ENCODE results near the gene CNMD.

CNMD gene

DNA sequence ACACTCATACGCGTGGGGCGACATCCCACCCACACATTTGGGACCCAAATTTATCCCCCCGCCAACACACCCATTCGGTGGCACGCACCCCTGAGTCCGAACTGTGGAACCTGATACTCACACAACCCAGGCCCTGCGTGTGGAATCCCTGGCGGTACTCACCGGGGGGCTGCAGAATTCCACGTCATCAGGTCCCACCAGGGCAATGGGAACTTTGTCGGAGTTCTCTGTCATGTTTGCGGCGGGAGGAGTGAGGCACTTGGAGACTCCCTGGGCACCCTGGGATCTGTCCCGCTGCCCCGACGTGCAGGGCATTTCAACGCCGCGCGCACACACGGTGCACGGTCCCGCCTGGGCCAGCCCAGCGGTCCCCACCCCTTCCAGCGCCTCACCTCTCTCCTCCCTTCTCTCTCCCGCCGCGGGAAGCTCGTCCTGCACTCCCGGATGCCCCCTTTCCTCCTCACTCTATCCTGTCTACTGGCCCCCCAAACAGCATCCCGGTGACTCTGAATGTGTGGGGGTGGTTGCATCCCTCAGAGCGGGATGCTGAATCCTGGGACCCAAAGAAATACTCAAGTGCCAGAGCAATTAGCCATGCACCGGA lies at the start of gene CNMD:
Gene CNMD, minus strand, starts transcription at position 353 of the 604 bp plus-strand sequence. Its CDS starts 119 bp downstream, at position 234.
- no peak for DNase-seq (ENCODE audit: low read depth in 2 of 2)

DNA sequence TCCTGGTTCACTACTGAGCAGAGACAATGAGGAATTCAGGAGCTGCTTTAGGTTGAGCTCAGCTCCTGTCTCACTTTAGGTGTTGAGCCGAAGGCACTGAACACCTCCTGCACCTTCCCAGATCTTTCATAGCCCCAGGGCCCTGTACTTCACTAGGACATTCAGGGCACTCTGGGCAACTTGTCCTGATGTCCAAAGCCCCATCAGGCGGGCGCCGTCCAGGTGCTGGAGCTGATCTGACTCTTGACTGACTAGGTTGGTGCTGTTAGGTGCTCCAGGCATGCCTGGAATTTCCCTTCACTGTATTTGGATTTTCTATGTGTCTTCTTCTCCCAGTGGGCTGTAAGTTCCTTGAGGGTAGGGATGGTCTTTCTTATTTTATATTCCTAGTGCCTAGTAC lies 48.4 kb upstream of the CNMD start:
- DNase-seq (ENCODE audit: low read depth in 2 of 2) = no peak

DNA sequence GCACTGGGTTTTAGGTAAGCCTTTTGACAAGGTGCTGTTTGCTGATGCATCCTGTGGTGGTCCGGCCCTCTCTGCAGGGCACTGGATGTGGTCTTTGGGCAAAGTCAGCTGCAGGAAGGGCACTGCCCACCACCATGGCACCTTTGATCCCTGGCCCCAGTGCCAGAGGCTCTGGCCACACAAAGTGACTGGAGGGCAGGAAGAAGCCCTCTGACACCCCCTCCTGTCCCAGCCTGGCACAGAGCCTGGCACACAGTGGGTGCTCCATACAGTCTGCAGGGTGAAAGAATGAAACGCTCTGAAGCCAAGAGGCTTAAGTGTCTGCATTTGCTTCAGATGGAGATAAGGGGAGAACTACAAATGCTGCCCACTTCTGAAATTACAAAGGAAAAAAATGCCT lies 47.6 kb upstream of the CNMD start:
- no peak for DNase-seq (ENCODE audit: low read depth in 2 of 2)

DNA sequence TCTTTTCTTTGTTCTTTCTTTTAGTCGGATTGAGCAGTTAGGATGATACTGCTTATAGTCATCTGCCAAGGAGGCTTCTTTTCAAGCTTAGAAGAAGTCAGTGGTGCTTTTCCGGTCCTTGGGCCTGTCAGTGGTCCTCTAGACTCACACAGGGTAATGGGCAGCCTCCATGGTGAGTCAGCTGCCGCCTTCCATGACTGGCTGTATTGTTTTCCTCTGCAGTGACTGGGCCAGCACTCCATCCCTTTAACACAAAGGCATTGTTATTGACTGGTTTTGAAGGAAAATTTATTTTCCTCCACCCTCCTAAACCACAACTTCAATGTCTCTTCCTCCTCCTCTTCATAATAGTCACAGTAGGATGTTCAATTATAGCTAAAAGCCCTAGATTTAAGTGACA lies 47.1 kb upstream of the CNMD start:
- DNase-seq (ENCODE audit: low read depth in 2 of 2) = no peak

DNA sequence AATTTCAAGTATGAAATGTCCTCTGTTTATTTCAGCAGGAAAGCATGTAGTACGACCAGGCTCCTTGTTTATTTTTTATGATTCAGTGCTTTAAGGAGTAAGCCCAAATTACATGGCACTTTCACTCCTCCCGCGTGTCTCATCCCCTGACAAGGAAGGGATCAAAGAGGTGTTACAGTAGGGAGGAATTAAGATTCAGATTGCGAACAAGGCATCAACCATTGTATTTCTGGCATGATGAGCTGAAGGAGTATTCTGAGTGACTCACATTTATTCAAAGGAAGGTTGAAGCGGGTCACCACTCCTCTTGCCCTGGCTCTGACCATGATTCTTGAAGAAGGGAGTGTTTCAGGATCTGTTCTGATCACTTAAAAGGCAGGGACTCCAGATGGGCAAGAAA lies 46.1 kb upstream of the CNMD start:
- no peak for DNase-seq (ENCODE audit: low read depth in 2 of 2)

DNA sequence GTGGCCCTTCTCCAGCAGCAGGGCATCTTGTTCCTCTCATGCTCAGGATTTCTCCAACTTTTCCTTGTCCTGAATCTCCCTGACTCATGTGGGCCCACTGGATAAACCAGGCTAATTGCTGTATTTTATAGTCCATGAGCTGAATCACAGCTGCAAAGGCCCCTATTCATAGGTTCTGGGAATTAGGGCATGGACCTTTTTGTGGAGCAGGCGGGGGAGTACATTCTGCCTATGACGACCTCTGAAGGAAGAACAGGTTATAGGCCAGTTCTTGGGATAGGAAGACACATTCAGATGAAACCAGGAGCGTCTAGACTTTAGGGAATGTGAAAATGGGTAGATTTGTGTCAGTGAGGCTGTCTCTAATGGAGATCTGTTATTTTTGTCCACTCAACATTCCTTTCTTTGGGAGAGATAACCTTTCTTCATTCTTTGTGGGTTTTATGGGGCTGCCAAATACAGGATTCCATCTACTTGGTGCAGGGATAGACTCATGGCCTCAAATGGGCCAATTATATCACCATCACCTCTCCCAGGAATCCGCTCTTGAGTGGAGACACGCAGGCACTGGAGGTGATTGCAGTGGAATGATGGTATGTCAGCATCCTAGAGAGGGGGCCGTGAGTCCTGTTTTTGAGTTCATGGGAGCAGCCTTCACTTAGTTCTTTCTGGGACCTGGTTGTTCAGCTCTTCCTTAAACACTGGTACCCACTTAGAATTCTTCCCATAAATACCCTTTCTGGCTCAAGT lies 45.1 kb upstream of the CNMD start:
- no peak for DNase-seq (ENCODE audit: low read depth in 2 of 2)

DNA sequence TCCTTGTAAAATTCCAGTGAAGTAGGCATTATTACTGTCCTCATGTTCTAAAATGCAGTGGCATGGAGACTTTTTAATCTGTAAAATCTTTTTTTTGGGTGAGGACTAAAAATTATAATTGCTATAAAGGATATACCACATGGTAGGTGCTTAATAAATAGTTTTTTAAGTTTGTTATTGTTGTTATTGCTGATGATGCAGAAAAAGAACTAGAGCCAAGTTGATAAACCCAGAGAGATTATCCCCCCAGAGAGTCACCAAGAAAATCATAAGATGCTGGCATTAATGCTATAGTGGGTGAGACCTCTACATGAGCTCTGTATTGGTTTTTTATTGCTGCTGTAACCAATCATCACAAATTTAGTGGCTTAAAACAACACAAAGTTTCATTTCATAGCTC lies 44.3 kb upstream of the CNMD start:
- DNase-seq (ENCODE audit: low read depth in 2 of 2) = no peak

DNA sequence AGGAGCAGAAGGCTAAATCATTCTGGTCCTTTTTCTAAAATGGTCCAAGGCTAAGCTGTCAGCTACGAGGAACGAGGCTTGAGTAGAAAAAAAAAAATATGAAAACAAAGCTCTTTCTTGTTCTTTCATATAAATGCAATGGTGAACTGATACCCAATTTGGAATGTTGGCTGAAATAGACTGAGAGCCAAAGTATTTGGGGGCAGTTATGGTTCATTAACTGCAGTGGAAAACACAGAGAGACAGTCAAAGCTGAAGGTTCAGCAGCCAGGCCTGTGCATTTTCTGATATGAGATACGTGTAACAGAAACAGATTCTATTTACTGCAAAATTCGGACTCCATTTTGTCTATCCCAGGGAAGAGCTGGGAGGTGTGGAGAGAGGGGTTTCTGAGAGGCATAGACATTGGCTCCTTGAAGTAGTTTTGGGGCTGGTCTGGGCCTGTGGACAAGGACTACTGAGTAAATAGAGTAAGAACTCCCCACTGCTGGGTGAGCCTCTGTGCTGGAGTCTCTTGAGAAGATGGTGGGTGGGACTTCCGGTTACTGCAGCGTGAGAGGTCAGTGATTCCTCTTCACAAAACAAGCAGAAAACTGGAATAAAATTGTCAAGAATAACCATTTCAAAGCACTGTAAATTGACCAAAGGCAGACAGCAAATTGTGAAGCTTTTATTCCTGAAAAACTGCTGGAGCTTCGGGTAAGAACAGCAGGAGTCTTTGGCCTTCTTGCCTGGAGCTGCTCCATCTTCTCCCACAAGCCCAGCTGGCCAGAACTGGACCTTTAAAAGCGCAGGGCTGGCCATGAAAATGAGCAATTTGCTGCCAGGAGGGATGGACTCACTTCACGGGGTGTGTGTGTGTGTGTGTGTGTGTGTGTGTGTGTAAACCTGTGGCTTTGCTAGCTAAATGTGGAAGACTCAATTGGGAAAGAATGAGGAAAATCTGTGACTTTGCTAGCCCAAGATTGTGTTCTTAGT lies 43.1 kb upstream of the CNMD start:
- no peak for DNase-seq (ENCODE audit: low read depth in 2 of 2)

DNA sequence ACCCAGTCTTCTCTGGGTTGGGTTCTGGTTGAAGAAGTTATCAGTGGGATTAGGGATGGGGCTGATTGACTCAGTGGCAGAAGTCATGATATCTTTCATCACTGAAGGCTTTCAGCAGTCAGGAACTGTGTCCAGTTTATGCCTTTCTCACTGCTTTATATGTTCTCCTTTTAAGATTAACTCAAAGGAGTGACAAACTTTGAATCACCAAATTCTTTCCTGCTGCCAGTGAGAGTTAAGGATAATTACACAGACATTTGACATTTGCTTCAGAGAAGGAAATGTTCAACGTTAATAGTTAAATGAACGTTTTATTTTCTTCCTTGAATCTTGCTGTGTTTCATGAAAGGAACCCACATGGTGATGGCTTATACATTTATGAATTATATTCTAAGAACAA lies 41.0 kb upstream of the CNMD start:
- DNase-seq (ENCODE audit: low read depth in 2 of 2) = no peak

DNA sequence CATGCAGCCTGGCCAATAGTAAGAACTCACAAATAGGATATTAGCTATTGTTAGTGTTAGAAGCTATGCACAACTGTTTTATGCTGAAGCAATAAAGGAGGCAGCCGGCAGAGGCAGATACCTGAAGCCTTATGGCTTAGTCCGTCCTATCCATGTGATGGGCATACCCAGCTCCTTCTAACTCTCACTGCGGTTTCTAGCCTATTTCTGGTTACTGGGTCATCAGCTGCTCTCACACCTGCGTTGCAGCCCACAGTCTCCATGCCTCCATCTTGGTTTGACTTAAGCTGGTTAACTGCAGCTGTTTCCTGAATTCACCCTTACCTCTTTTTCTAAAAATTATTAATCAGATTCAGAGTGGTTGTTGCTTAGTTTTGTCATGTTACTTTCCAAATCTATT lies 40.5 kb upstream of the CNMD start:
- no peak for DNase-seq (ENCODE audit: low read depth in 2 of 2)

DNA sequence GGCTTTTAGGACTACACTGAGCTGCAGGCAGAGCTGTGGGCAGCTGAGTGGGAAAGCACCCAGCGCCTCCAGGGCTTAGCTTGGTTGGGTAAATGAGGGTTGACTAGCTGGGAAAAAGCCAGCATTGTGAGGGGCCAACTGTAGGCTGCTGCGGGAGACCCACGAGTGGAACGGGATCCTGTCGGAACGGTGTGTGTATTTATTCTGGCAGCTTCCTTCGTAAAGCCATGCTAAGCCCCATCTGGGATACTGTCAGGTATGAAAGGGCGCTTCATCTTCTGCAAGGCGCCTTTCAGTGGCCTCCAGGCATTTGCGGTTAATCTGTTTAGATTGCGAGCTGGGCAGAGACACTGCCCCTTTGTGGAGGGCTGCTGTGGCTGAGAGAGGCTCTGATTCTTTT lies 39.5 kb upstream of the CNMD start:
- DNase-seq (ENCODE audit: low read depth in 2 of 2) = no peak

DNA sequence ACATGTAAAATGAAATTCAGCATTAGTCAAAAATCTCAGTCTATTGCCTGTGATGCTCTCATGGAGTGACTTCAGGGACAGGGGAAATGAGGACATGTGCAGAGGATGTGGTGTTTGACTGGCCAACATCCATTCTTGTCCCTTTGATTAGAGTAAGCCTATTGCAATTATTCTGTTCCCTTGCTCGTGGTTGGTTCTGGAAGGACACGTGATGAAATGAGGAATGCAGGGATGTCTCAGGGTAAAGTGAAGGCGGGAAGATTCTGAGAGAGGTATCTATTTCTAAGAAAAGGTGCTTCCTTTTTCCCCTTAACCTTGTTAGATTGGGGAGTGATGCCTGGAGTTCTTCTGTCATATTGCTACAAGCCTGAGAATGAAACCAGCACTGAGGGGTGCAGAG lies 37.1 kb upstream of the CNMD start:
- DNase-seq (ENCODE audit: low read depth in 2 of 2) = no peak

DNA sequence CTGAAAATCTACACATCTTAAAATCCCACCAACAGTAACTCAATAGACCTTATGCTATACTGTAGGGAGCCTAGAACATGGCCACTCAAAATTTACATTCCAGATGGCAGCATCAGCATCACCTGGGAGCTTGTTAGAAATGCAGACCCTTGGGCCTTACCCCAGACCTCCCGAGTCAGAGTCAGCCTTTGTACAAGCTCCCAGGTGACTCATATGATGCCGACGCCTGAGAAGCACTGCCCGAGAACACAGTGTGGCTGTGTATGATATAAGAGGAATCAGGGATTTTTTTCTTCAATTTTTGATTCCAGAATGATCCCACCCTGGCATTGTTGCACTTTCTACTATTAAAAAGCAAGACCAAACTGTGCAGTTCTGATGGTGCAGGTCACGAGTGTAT lies 35.9 kb upstream of the CNMD start:
- no peak for DNase-seq (ENCODE audit: low read depth in 2 of 2)

DNA sequence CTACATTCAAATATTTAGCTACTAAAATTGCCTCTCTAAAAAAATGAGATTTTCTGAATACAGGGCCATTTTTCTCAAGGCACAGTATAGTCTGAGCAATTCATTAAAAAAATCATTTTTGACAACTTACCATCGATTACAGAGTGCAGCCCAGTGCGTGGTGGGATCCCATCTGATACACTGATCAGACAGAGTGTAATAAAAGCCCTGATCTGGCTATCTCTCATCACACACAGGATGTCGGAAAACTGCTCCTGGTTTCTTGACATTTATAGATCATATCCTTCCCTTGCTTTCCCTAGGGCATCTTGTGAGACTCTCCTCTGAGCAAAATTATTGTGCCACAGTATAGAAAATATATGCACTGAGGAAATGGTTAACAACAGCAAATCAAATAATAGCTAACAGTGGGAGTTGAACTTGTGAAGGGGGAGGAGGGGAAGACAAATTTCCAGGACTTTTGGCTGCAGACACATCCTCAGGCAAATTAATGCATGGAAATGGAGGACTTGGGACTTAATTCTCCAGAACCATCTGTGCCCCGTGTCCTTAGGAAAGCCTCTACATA lies 28.4 kb upstream of the CNMD start:
- DNase-seq (ENCODE audit: low read depth in 2 of 2) = no peak

DNA sequence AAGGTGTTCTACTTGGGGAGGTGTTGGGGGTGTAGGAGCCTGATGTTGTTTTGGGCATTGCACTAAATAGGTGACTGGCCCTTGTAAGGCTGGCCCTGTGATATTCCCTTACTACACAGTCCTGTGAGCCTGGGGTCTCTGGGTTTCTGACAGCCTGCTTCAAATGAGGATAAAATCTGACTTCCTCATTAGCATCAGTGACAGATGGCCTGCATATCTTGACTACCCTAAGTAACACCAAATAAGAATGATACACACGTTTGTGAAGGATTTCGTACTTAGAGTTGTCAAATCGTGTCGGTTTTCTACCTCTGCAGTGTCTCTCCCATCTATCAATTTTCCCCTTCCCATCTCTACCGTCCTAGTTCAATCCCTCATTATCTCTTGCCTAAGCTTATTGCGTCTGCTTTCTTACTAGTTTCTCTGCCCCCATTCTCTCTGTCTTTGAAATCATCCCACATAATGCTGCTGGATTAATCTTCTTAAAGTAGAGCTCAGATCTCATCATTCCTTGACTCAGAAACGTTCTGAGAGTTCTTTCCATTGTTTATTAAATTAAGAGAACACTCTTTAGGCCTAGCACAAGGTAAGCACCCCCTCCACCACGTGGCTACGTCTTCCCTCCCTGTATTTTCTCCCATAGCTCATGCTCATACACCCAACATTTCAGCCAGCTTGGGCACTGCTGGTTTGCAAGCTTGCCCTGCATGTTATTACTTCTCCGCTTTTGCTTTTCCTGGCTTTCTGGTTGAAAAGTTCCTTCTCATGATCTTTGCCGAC lies 26.2 kb upstream of the CNMD start:
- no peak for DNase-seq (ENCODE audit: low read depth in 2 of 2)

DNA sequence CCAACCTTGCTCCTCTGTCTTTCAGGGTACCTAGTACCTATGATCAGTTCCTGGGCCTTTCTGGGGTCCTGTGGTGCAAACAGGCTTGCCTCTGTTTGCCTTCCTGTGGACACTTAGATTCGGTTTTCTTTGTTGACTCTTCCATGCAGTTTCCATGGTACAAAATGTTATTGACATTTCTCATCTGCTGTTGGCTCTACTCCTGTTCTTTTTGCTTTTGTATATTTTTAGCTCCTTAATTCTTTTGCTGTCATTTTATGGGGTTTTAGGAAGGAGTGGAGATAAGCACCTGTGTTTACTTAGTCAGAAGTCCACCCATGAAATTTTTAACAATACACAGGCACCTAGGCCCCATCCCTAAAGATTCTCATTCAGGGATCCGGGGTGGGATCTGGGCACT lies 20.5 kb upstream of the CNMD start:
- DNase-seq (ENCODE audit: low read depth in 2 of 2) = no peak

DNA sequence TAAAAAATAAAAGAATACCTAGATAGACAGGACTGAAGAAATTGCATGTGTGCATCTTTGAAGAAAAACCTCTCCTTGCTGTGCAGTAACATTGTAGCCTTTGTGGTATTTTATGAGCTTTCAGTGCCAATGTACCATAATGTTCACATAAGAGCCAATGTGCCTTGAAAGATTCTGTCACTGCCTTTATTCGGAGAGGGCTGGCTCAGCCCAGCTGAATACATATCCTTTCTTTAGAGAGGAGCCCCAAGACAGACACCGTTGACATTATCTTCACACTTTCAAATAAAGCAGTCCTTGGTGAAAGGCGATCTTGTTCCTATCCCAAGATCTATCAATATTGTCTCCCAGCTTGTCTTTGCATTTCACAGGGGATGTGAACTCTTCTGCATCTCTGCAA lies 18.5 kb upstream of the CNMD start:
- DNase-seq (ENCODE audit: low read depth in 2 of 2) = no peak

DNA sequence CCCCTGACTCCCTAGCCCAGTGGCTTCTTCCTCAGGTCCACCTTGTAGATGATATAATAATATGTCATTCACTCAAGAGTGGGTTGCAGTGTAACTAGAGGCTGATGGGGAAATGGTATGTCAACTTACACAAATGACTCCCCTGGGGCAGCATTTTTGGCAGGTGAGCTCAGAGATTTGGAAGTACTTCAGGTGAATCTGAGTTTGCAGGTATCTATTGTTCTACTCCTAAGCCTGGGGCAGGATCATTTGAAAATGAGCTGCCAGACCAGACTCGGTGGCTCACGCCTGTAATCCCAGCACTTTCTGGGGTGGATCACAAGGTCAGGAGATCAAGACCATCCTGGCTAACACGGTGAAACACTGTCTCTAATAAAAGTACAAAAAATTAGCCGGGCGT lies 11.6 kb upstream of the CNMD start:
- DNase-seq (ENCODE audit: low read depth in 2 of 2) = no peak

DNA sequence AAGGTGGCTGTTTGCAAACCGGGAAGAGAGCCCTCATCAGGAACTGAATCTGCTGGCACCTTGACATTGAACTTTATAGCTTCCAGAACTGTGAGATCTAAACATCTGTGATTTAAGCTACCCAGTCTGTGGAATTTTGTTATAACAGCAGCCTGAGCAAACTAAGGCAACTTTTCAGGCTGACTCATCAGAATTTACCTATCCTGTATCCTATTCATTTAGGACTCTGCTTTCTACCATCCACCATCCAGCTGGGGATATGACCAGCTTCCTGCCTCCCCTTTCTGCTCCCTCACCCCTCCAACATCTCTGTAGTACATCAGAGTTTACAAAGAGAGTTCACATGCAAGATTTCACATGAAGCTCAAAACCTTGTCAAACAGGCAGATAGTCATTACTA lies 11.1 kb upstream of the CNMD start:
- no peak for DNase-seq (ENCODE audit: low read depth in 2 of 2)

DNA sequence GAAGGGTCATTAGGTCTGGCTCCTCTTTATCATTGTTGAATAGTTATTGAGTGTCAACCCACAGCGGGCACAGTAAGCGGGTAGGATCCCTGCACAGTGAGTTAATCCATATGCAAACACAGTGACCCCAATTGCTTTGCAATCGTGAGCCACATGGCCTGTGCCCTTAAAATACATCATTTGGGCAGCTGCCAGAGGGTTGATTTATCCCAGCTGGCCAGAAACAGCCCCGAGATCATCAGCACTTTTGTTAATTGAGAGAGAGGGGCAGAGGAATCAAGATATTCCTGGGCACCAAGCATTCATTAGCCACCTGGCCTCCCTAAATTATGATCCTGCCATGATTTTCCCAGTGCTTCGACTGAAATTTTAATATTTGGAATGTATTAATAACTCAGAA lies 9.8 kb upstream of the CNMD start:
- DNase-seq (ENCODE audit: low read depth in 2 of 2) = no peak

DNA sequence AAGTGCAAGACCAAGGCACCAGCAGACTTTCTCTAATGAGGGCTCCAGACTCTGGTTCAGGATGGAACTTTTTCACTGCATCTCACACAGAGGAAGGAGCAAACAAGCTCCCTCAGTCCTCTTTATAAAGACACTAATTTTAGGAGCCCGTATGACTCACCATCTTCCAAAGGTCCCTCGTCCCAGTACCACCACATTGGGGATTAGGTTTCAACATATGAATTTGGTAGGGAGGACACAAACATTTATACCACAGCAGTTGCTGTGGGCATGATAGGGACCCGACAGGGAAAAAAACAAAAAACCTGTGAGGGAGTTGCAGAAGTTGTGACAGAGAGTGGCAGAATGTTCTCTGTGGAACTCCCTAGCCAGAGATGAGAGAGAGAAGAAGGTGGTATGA lies 6.5 kb upstream of the CNMD start:
- no peak for DNase-seq (ENCODE audit: low read depth in 2 of 2)

Data from activated CD4-positive, alpha-beta T cell treated with anti-CD3 and anti-CD28 coated beads for 24 hours (primary cell).